ENCODE data around the gene VWA5B1.

Gene VWA5B1

GRCh38 chr1:20359451-20360330 is 69.0 kb downstream of the VWA5B1 start:
- DNase-seq (ENCODE audit: low read depth) = no peak
- TF ChIP-seq CTCF (IDR thresholded peaks at IDR 0.05; ENCODE audit: low read depth, low read length, missing control alignments) = no peak
- in situ Hi-C loops (cut with HindIII; ENCODE audit: low sequenced_read_pairs) = no loop called here
- H3K4me3 ChIP-seq (ENCODE audit: low read depth, low read length) = no peak overlapping the region

GRCh38 chr1:20361401-20361800 is 70.7 kb downstream of the VWA5B1 start:
- DNase-seq (ENCODE audit: low read depth) = no peak
- no peak for TF ChIP-seq CTCF (IDR thresholded peaks at IDR 0.05; ENCODE audit: low read depth, low read length, missing control alignments)
- no peak overlapping the region for H3K4me3 ChIP-seq (ENCODE audit: low read depth, low read length)
- in situ Hi-C loops (cut with HindIII; ENCODE audit: low sequenced_read_pairs) = no loop called here

- in situ Hi-C loops (cut with HindIII; ENCODE audit: low sequenced_read_pairs) = no loop called here
- peak; percentile 94 for TF ChIP-seq CTCF (IDR thresholded peaks at IDR 0.05; ENCODE audit: low read depth, low read length, missing control alignments)
- H3K4me3 ChIP-seq (ENCODE audit: low read depth, low read length) = no peak overlapping the region
- DNase-seq (ENCODE audit: low read depth) = peak; percentile 29
Measured at GRCh38 chr1:20361805-20362381, 71.2 kb downstream of the VWA5B1 start.

GRCh38 chr1:20362856-20363255 is 72.2 kb downstream of the VWA5B1 start:
- no peak for DNase-seq (ENCODE audit: low read depth)
- H3K4me3 ChIP-seq (ENCODE audit: low read depth, low read length) = no peak overlapping the region
- in situ Hi-C loops (cut with HindIII; ENCODE audit: low sequenced_read_pairs) = no loop called here
- no peak for TF ChIP-seq CTCF (IDR thresholded peaks at IDR 0.05; ENCODE audit: low read depth, low read length, missing control alignments)

- TF ChIP-seq CTCF (IDR thresholded peaks at IDR 0.05; ENCODE audit: low read depth, low read length, missing control alignments) = no peak
- no peak for DNase-seq (ENCODE audit: low read depth)
- no peak overlapping the region for H3K4me3 ChIP-seq (ENCODE audit: low read depth, low read length)
- in situ Hi-C loops (cut with HindIII; ENCODE audit: low sequenced_read_pairs) = no loop called here
Measured at GRCh38 chr1:20365421-20366055, 74.9 kb downstream of the VWA5B1 start.

GRCh38 chr1:20366056-20366462 is 75.4 kb downstream of the VWA5B1 start:
- no peak for TF ChIP-seq CTCF (IDR thresholded peaks at IDR 0.05; ENCODE audit: low read depth, low read length, missing control alignments)
- H3K4me3 ChIP-seq (ENCODE audit: low read depth, low read length) = peak overlapping the region; percentile 18
- no peak for DNase-seq (ENCODE audit: low read depth)
- in situ Hi-C loops (cut with HindIII; ENCODE audit: low sequenced_read_pairs) = no loop called here

Measured in astrocyte of the cerebellum (primary cell).